Stimulated activated CD4-positive, alpha-beta T cell treated with anti-CD3 and anti-CD28 coated beads, Interleukin-1b, Interleukin-23, amount 100 ng/mL, for 24 hours (primary cell): Measurements from ENCODE around the gene ZBTB4.
"Not testable (repeated sequence)": the region's sequence is repeated elsewhere in the genome, so short reads cannot be mapped to it uniquely, and the experiment has no call there.

Experiments used
- DNase-seq, 4 experiments: peaks; one replicate each; pipeline ENCODE4 v3.0.0-alpha.2; 2020; ENCODE audit warnings: low read depth in 4 of 4, low spot score in 1 of 4

The ZBTB4 gene

DNA sequence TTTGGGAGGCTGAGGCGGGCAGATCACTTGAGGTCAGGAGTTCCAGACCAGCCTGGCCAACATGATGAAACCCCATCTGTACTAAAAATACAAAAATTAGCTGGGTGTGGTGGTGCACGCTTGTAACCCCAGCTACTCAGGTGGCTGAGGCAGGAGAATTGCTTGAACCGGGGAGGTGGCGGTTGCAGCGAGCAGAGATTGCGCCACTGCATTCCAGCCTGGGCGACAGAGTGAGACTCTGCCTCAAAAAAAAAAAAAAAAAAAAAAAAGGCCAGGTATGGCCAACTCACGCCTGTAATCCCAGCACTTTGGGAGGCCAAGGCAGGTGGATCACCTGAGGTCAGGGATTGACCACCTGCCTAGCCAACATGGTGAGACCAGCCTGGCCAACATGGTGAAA lies 4.7 kb downstream of the ZBTB4 start:
- not testable (repeated sequence) for DNase-seq

DNA sequence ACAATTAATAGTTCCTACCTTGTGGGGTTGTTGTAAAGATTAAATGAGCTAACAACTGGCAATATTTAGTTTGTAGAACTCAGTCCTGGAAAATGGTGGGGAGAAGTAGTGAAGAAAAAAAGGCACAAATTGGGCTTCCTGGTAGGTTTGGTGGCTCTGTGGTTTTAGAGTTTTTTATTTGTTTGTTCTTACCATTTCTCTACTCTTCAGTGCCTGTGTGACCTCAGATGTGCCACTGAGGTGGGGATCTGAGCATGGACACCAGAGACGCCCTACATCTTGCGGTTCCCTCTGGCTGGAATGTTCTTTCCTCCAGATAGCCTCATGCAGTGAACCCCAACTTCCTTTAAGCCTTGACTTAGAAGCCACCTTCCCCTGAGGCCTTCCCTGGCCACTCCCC lies 7.7 kb downstream of the ZBTB4 start:
- no peak for DNase-seq

DNA sequence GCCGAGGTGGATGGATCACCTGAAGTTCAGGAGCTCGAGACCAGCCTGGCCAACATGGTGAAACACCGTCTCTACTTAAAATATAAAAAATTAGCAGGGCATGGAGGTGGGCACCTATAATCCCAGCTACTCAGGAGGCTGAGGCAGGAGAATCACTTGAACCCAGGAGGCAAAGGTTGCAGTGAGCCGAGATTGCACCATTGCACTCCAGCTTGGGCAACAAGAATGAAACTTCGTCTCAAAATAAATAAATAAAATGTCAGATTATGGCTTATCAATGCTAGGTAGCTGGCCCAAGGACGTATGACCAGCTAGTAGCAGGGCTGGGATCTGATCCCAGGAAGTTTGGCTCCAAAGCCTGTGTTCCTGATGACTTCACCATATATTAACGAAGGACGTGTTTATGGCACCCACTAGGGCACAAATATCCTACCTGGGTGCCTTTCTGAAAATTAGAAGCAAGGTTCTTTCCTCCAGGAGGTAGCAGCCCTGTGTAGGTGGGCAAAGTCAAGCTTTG lies 8.9 kb downstream of the ZBTB4 start:
- DNase-seq: not testable (repeated sequence)

DNA sequence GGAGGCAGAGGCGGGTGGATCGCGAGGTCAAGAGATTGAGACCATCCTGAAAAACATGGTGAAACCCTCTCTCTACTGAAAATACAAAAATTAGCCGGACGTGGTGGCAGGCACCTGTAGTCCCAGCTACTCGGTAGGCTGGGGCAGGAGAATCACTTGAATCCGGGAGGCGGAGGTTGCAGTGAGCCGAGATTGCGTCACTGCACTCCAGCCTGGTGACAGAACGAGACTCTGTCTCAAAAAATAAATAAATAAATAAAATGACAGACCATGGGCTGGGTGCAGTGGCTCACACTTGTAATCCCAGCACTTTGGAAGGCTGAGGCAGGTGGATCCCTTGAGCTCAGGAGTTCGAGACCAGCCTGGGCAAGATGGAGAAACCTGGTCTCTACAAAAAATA lies 9.6 kb downstream of the ZBTB4 start:
- not testable (repeated sequence) for DNase-seq

DNA sequence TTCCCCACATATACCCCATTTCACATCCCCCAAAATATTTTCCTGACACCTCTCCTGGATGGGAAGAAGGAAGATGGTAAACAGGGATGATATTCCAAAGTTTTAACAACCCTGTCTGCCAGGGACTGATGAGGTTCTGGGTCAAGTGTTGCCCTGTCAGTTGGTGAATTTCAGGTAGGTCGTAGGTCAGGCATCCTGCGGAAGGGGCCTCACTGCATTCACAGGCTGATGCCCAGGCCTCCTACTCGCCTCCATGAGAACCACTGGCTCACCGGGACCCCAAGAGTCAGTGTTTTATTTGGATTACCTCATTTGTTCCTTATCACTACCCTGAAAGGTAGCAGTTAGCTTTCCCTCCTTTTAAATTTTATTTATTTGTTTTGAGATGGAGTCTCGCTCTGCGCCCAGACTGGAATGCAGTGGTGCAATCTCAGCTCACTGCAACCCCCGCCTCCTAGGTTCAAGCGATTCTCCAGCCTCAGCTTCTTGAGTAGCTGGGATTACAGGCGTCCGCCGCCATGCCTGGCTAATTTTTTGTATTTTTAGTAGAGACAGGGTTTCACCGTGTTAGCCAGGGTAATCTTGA lies 10.5 kb downstream of the ZBTB4 start:
- DNase-seq: no peak

DNA sequence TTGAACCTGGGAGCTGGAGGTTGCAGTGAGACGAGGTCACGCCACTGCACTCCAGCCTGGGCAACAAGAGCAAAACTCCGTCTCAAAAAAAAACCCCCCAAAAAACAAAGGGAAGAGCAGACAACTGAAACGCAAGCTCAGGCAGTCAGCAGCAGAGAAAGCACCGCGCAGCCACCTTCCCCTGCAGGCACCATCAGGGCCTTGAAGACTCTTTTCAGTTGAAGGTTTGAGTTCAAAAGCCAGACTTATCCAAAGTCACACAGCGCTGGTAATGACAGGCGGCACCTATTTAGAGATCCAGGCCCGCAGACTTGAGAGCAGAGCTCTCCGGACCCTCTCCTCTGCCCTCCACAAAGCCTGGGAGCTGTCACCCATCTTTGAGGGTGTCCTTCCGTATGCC lies 11.1 kb downstream of the ZBTB4 start:
- DNase-seq: no peak

DNA sequence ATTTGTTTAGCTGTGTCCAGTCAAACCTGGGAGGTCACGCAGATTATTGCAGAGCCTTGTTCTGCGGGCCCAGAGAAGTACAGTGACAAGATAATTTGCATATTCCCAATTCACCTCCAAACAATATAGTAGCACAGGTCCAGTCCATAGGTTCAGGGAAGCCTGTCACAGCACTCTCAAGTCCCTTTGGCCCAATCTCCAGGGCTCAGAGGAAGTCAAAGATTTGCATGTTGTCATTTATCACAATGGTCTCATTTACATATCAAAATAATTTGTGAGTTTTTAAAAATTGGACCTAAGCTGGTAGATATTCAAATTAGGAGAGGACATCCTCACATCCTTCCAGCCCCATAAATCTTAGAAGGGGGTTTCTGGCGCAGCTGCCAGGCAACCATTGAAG lies 11.9 kb downstream of the ZBTB4 start:
- no peak for DNase-seq

DNA sequence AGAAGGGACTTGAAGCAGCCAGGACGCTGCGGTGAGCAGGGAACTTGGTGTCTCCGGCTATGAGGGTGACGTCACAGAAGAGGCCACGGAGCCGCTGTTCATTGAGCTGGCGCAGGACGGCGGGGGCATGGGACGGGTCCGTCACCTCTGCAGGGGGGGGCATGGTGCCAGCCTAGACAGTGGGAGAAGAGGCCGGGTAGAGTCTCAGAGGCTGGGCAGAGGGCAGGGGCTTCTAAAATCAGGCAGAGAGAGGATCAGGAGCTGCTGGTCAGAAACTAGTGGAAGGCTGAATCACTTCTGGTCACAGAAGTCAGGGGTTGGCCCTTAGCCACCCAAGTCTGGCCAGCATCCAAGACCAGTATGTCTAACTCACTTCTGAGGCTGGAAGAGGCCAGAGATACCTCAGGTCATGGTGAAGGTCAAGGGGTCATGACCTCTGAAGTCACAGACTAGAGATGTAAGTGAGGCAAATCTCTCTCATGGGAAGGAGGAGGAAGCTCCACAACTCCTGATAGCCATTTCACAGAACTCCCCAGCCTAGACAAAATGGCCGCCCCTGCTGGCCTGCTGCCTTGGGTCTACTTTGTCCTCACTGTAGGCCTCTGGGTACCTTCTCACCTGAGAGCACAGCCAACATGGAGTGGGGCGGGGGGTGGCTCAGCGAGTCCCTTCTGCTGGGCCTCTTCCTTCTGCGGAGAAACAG lies 12.6 kb downstream of the ZBTB4 start:
- no peak for DNase-seq

DNA sequence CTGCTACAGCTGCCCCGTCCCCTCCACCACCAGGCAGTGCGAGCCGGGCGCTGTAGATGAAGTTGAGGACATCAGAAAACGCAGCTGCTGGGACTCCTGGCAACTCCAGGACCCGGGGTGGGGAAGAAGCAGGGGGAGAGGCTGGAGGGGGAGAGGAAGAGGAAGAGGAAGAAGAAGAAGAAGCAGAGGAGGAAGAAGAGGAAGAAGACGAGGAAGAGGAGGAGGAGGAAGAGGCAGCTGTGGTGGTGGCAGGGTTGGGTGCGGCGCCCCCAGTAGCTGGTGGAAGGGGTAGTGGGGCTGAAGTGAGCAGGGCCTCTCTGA lies 13.2 kb downstream of the ZBTB4 start:
- DNase-seq: no peak

DNA sequence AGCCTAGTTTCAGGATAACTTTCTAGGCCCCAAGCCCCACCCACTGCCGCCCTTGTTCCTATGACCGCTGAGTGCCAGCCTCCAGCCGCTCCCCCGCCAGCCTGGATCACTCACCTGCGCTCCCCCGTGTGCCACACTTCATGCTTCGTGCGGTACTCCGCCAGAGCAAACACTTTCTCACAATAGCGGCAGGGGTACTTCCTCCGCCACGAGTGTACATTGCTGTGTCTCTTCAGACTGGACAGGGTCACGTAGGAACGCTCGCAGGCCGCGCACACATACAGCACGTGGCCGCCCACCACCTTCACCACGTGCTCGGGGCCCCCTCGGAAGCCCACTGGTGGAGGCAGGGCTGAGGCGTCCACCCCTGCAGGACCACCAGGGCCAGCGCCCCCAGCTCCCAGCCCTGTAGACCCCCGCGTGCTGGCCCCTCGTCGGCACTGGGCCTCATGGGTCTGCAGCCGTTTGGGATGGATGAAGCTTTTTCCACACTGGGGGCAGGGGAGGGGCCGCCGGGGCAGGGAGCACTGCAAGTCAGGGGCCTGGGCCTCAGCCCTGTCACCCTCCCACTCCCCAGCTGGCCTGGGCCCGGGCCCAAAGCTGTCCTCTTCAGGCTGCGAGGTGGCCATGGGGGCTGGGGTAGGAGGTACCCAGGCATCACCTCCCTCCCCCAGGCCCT lies 13.7 kb downstream of the ZBTB4 start:
- DNase-seq: no peak

DNA sequence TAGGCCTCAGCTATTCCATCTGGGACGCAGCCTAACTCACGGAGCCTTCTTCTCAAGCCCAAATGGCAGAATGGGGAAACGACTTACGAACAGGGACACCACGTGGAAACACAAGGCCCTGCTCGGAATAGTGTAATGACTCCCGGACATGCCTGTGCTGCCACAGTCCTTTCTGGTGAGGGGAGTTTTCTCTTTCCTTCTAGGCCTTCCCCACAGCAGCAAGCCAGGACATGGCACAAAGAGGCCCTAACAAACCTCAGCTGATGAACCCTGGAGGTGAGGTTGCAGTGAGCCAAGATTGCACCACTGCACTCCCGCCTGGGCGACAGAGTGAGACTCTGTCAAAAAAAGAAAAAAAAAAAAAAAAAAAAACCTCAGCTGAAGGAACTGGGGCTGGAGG lies 15.3 kb downstream of the ZBTB4 start:
- no peak for DNase-seq

DNA sequence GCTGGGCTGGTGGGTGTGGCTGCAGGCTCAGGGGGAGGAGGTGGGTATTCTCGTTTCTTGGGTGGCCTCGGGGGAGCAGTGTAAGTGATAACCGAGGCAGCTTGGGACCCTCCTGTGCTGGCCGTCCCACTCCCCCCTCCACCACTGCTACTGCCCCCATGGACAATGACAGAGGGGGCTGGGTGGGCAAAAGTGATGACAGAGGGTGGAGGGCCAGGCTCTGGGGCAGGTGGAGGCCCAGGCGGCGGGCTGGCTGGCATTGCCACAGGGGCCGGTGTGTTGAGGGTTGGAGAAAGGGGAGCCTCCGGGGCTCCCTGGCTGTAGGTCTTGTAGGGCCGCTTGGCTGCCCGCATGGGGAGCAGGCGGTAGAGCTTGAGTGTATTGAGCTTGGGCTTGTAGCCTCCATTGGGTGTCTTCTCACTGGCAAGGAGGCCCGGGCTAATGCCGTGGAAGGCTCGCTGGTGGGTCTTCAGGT lies 16.0 kb downstream of the ZBTB4 start:
- DNase-seq: no peak

DNA sequence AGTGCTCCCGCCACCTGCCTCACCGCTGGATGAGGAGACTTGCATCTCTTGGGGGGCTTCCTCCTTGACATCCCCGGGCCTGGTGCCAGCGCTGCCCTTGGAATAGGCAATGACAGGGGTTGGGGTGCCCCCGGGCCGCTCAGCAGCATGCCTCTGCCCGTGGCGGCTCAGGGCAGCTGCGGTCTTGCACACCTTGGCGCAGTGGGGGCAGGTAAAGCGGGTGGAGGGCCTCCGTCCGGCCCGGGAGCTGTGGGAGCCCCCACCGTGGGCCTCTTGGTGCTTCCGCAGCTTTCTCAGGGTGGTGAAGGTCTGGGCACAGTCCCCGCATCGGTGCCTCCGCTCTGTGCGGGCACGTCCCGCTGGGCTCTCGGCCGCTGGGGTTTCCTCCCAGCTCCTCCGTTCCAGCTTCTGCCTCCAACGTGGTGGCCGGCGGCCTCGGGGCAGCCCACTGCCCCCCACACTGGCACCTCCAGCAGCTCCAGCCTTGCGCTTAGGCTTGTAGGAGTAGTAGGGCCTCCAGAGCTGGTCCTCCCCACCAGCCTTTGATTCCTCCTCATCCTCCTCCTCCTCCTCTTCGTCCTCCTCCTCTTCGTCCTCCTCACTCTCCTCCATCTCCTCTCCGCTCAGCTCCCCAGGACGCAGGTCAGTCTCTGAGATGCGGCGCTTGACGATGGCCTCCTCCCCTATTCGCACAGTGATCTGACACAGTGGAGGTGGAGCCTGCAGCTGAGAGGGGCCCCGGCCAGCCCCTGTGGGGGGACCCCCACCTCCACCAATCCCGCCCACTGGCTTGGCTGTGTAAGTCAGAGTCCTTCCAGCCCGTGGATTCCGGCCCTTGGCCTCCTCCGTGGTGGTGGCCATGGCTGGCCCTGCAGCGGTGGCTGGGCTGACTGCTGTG lies 16.7 kb downstream of the ZBTB4 start:
- DNase-seq: no peak

DNA sequence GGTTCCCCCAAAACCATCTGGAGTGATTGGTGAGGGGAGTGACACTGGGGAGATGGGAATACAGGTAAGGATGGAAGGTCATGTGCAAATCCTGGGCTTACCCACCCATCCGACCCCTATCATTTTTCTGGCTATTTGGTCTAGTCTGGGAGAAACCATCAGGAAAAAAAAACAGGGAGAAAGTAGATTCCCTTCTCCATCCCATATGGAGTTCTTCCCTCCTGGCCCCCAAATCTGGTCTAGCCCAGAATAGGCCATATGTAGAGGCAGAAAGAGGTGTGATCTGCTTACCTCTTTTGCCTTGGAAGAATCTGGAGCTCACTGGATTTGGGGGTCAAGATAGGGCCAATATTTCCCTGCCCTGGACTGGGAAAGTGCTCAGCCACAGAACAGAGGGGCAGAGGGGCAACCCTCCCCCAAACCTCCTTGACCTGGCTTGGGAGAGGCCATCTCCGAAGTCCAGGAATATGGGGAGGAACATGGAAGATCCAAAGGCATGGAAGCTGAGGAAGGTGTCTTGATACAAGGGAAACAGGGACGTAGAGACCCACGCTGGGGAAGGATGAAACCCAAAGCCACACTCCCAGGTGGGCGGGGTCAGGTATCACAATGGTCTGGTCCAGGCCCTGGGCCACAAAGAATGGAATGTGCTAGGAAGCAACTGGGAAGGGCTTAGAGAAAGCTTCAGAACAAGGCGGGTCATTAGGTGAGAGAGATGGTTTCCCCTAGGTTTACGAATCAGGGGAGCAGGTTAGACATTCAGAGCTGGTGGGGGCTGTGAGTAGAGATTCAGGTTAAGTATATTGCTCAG lies 18.4 kb downstream of the ZBTB4 start:
- DNase-seq: no peak

DNA sequence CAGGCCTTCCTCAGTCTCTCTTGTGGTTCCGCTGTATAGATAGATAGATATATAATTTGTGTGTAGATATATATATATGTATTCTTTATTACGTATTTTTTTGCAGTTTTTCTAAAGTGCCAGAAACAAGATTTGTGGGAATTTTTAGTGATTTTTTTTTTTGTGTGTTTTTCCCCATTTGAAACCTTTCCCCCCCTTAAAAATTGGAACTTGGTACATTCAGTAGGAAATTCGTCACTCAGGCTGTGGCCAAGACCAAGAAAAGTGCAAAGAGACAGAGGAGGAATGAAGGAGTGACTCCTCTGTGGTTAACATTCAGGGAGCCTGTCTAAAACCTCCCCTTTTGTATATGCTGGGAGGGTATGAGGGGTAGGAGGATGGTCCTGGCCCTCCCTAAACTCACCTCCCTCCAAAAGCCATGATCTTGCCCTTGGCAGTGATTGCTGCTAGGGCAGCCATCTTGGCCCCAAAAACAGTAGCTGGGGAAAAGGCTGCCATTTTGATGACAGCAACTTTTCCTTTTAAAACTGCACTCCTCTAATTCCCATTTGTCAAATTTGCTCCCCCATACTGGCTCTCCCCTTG lies 19.4 kb downstream of the ZBTB4 start:
- DNase-seq: no peak

DNA sequence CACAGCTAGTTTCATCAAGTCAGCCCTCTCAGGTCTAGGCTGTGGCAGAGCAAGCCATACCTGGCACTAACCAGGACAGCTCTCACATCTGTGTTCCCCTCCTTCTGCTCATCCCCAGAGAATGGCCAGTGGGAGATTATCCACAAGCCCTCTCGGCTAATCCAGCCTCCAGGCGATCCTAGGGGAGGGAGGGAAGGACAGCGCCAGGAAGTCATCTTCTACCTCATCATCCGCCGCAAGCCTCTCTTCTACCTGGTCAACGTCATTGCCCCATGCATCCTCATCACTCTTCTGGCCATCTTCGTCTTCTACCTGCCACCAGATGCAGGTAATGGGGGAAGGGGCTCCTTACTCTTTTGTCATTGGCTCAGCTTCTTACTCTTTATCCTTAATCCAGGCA lies 31.0 kb downstream of the ZBTB4 start:
- no peak for DNase-seq

DNA sequence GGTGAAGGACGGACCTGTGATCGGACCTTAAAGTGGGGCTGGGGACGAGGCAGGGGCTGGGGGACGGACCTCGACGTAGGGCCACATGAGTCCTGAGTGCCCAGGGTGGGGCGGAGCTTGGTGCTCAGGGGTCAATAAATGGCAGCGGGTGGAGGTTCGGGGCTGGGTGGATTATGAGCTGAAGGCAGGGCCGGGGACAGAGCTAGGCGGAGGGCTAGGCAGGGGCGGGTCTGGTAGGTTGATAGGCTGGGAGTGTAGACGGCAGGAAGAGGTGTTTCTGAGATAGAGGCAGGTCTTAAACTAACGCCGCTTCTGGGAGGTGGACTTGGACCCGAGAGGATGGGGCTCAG lies 33.8 kb downstream of the ZBTB4 start:
- DNase-seq: no peak

DNA sequence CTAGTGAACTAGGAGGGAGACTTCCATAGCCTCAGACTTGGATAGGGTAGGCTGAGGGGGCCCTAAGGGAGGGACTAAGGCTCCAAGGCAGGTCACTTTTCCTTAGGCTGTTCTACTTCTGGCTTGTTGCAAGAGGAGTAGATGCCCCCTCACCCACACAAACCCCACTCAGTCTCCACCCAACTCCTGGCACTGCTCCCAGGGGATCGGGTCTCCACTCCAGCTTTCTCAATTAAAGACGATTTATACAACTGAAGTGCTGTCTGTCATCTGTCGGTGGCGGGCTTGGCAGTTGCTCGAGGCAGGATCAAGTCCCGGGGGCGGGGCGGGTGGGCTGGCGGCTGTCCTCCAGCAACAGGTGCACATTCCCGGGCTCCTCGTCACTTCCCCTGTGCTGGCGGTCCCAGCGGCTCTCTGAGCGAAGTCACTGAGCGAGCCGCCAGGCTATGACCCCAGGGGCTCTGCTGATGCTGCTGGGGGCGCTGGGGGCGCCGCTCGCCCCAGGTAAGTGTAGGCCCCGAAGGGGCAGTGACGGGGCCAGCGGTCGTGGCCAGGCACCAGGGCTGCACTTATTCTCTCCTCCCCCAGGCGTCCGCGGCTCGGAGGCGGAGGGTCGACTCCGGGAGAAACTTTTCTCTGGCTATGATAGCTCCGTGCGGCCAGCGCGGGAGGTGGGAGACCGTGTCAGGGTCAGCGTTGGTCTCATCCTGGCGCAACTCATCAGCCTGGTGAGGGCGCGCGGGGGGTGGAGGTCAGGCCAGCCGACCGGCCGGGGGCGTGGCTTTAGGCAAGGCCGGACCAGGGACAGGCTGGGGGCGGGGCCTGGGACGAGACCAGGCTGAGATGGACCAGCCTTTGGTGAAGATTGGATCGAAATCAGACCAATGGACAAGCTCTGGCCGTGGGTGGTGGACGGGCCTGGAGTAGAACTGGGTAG lies 34.5 kb downstream of the ZBTB4 start, which contains the start of gene CHRNB1:
CHRNB1 (plus strand) TSS at position 380 of the 937 bp plus-strand sequence; CDS start at position 447, 67 bp downstream.
- DNase-seq: no peak
